Central memory CD8-positive, alpha-beta T cell (primary cell): Measurements from ENCODE around the gene TSPAN4.

ENCODE experiments used
- ATAC-seq: fragments of 150-1000 bp; cut with Tn5 transposase; replicated peaks from 2 replicates; pipeline ENCODE4 v1.10.0; 2022; ENCODE audit warnings: mild to moderate bottlenecking, moderate FRiP score, moderate number of reproducible peaks; ENCODE audit not compliant: poor library complexity, severe bottlenecking; ENCODE audit errors: extremely low read depth
- DNase-seq, 2 donors: peaks; one replicate each; pipeline ENCODE4 v3.0.0; 2021; ENCODE audit warnings: low spot score in 2 of 2
- H3K27ac Mint-ChIP-seq: one replicate; pipeline ENCODE4 v1.8.0; 2022; ENCODE audit warnings: low read depth, mild to moderate bottlenecking, moderate library complexity, mixed read lengths
- H3K27me3 Mint-ChIP-seq: one replicate; pipeline ENCODE4 v1.8.0; 2022; ENCODE audit warnings: mixed read lengths
- H3K36me3 Mint-ChIP-seq: one replicate; pipeline ENCODE4 v1.8.0; 2022; ENCODE audit warnings: mild to moderate bottlenecking, moderate library complexity, mixed read lengths; ENCODE audit not compliant: insufficient read depth
- H3K4me1 Mint-ChIP-seq: one replicate; pipeline ENCODE4 v1.8.0; 2022; ENCODE audit warnings: mixed read lengths
- H3K4me3 Mint-ChIP-seq: one replicate; pipeline ENCODE4 v1.8.0; 2022; ENCODE audit warnings: mild to moderate bottlenecking, moderate library complexity, mixed read lengths
- H3K9me3 Mint-ChIP-seq: one replicate; pipeline ENCODE4 v1.8.0; 2022; ENCODE audit warnings: mixed read lengths

TSPAN4 gene

GRCh38 chr11:829847-830294 lies 12.8 kb upstream of the TSPAN4 start:
- DNase-seq = no peak
- H3K36me3 Mint-ChIP-seq = peaks cover 4% of the 10 kb centered on the region
- H3K4me1 Mint-ChIP-seq = peaks cover 16% of the 10 kb centered on the region
- ATAC-seq = peak; percentile 3
- H3K4me3 Mint-ChIP-seq = peak overlapping the region; percentile 73
- H3K27ac Mint-ChIP-seq = no peak overlapping the region
- H3K9me3 Mint-ChIP-seq = no peaks in the 10 kb centered on the region
- H3K27me3 Mint-ChIP-seq = peaks cover 31% of the 10 kb centered on the region

- Mint-ChIP-seq H3K9me3 (no peaks in the 10 kb centered on the region), H3K36me3 (peaks cover 3% of the 10 kb centered on the region), H3K4me1 (peaks cover 16% of the 10 kb centered on the region), H3K27ac (no peak overlapping the region), H3K27me3 (peaks cover 31% of the 10 kb centered on the region), H3K4me3 (peak overlapping the region; percentile 73)
- DNase-seq (peak; percentile 39 to 44), ATAC-seq (peak; percentile 50)
Measured at GRCh38 chr11:830295-831117, 12.1 kb upstream of the TSPAN4 start.

- H3K9me3 Mint-ChIP-seq = no peaks in the 10 kb centered on the region
- H3K27me3 Mint-ChIP-seq = peaks cover 31% of the 10 kb centered on the region
- ATAC-seq (no peak), DNase-seq (no peak)
- peak overlapping the region; percentile 73 for H3K4me3 Mint-ChIP-seq
- peaks cover 2% of the 10 kb centered on the region for H3K36me3 Mint-ChIP-seq
- peaks cover 16% of the 10 kb centered on the region for H3K4me1 Mint-ChIP-seq
- H3K27ac Mint-ChIP-seq = no peak overlapping the region
Measured at GRCh38 chr11:831118-831864, 11.4 kb upstream of the TSPAN4 start.

- H3K27me3 Mint-ChIP-seq = peaks cover 31% of the 10 kb centered on the region
- DNase-seq = no peak
- H3K36me3 Mint-ChIP-seq = no peaks in the 10 kb centered on the region
- ATAC-seq = no peak
- H3K9me3 Mint-ChIP-seq = no peaks in the 10 kb centered on the region
- H3K4me3 Mint-ChIP-seq = peak overlapping the region; percentile 73
- H3K4me1 Mint-ChIP-seq = peaks cover 16% of the 10 kb centered on the region
- H3K27ac Mint-ChIP-seq = no peak overlapping the region
Measured at GRCh38 chr11:831961-832528, 10.6 kb upstream of the TSPAN4 start.

GRCh38 chr11:832529-833113 lies 10.0 kb upstream of the TSPAN4 start, which contains the start of gene CD151:
CD151 (plus strand) TSS chr11:832952; CDS start chr11:836070, 3,118 bp downstream.
- ATAC-seq (peak; percentile 61), DNase-seq (no peak)
- peaks cover 28% of the 10 kb centered on the region for H3K27me3 Mint-ChIP-seq
- no peak within 1 kb of the TSS for H3K27ac Mint-ChIP-seq
- no peaks in the 10 kb centered on the region for H3K9me3 Mint-ChIP-seq
- no peaks in the 10 kb centered on the region for H3K36me3 Mint-ChIP-seq
- H3K4me1 Mint-ChIP-seq = peaks cover 13% of the 10 kb centered on the region
- peak within 1 kb of the TSS; percentile 73 for H3K4me3 Mint-ChIP-seq

GRCh38 chr11:833114-833791 lies 9.4 kb upstream of the TSPAN4 start:
- Mint-ChIP-seq H3K4me3 (peak overlapping the region; percentile 67), H3K27ac (no peak overlapping the region), H3K27me3 (peaks cover 21% of the 10 kb centered on the region), H3K36me3 (no peaks in the 10 kb centered on the region), H3K4me1 (peaks cover 8% of the 10 kb centered on the region), H3K9me3 (no peaks in the 10 kb centered on the region)
- DNase-seq (no peak), ATAC-seq (peak; percentile 41)

GRCh38 chr11:833849-834311 lies 8.8 kb upstream of the TSPAN4 start:
- H3K9me3 Mint-ChIP-seq = no peaks in the 10 kb centered on the region
- H3K4me1 Mint-ChIP-seq = peaks cover 7% of the 10 kb centered on the region
- peaks cover 2% of the 10 kb centered on the region for H3K36me3 Mint-ChIP-seq
- no peak overlapping the region for H3K27ac Mint-ChIP-seq
- H3K4me3 Mint-ChIP-seq = peak overlapping the region; percentile 67
- DNase-seq = no peak
- peaks cover 15% of the 10 kb centered on the region for H3K27me3 Mint-ChIP-seq
- ATAC-seq = no peak

- DNase-seq (no peak), ATAC-seq (no peak)
- Mint-ChIP-seq H3K27me3 (peaks cover 8% of the 10 kb centered on the region), H3K4me3 (peak overlapping the region; percentile 67), H3K4me1 (no peaks in the 10 kb centered on the region), H3K27ac (no peak overlapping the region), H3K9me3 (no peaks in the 10 kb centered on the region), H3K36me3 (peaks cover 6% of the 10 kb centered on the region)
Measured at GRCh38 chr11:834371-835316, 8.0 kb upstream of the TSPAN4 start.

- peaks cover 7% of the 10 kb centered on the region for H3K27me3 Mint-ChIP-seq
- DNase-seq (no peak), ATAC-seq (no peak)
- peaks cover 7% of the 10 kb centered on the region for H3K36me3 Mint-ChIP-seq
- H3K4me1 Mint-ChIP-seq = peaks cover 9% of the 10 kb centered on the region
- no peak overlapping the region for H3K4me3 Mint-ChIP-seq
- H3K27ac Mint-ChIP-seq = no peak overlapping the region
- no peaks in the 10 kb centered on the region for H3K9me3 Mint-ChIP-seq
Measured at GRCh38 chr11:836274-836673, 6.4 kb upstream of the TSPAN4 start.

GRCh38 chr11:836700-837099 lies 6.0 kb upstream of the TSPAN4 start:
- Mint-ChIP-seq H3K27ac (no peak overlapping the region), H3K27me3 (peaks cover 3% of the 10 kb centered on the region), H3K4me1 (peaks cover 11% of the 10 kb centered on the region), H3K36me3 (peaks cover 7% of the 10 kb centered on the region), H3K4me3 (no peak overlapping the region), H3K9me3 (no peaks in the 10 kb centered on the region)
- ATAC-seq (no peak), DNase-seq (no peak)
